GM23338 (cell line): ENCODE measurements around the gene SPP2. TPM values are rescaled to one million over a fixed set of nuclear protein-coding genes. Genes with fewer than 3 reads are reported as not detected.

ENCODE experiments used
- ATAC-seq: fragments of 200-7000 bp; cut with Tn5 transposase; 3 replicates; pipeline ENCODE4 v1.9.1; 2020
- DNase-seq: peaks from one replicate; pipeline ENCODE4 v3.0.0-alpha.2; 2015; ENCODE audit warnings: low spot score
- H2AFZ ChIP-seq: fragments of 200-600 bp; sonication (generic); 2 replicates; pipeline ENCODE4 v1.8.0; 2016; ENCODE audit warnings: antibody characterized with exemption, mild to moderate bottlenecking, moderate library complexity
- H3F3A ChIP-seq: fragments of 200-600 bp; sonication (generic); replicated peaks from 2 replicates; pipeline ENCODE4 v1.8.0; 2017; ENCODE audit warnings: antibody characterized with exemption, mixed run types, low read depth
- H3K27ac ChIP-seq: fragments of 200-600 bp; sonication (generic); 2 replicates; pipeline ENCODE4 v1.6.1; 2016; ENCODE audit warnings: low read depth
- H3K27me3 ChIP-seq: fragments of 200-600 bp; sonication (generic); 2 replicates; pipeline ENCODE4 v1.8.0; 2016; ENCODE audit warnings: mild to moderate bottlenecking, mixed run types, moderate library complexity; ENCODE audit not compliant: insufficient read depth
- H3K36me3 ChIP-seq: fragments of 200-600 bp; sonication (generic); 2 replicates; pipeline ENCODE4 v1.8.0; 2016; ENCODE audit warnings: mild to moderate bottlenecking; ENCODE audit not compliant: insufficient read depth
- H3K4me1 ChIP-seq: fragments of 200-600 bp; sonication (generic); 2 replicates; pipeline ENCODE4 v1.8.0; 2016; ENCODE audit warnings: mild to moderate bottlenecking, moderate library complexity; ENCODE audit not compliant: insufficient read depth
- H3K4me2 ChIP-seq: fragments of 200-600 bp; sonication (generic); 2 replicates; pipeline ENCODE4 v1.7.1; 2017; ENCODE audit warnings: mixed run types
- H3K4me3 ChIP-seq: fragments of 200-600 bp; sonication (generic); 2 replicates; pipeline ENCODE4 v1.6.1; 2016; ENCODE audit warnings: mixed run types
- H3K79me2 ChIP-seq: fragments of 200-600 bp; sonication (generic); replicated peaks from 2 replicates; pipeline ENCODE4 v1.8.0; 2017; ENCODE audit warnings: mild to moderate bottlenecking; ENCODE audit not compliant: insufficient read depth
- H3K9me2 ChIP-seq: fragments of 200-600 bp; sonication (generic); 2 replicates; pipeline ENCODE4 v1.8.0; 2017; ENCODE audit not compliant: insufficient read depth
- H4K20me1 ChIP-seq: fragments of 200-600 bp; sonication (generic); replicated peaks from 2 replicates; pipeline ENCODE4 v1.8.0; 2017; ENCODE audit warnings: mild to moderate bottlenecking; ENCODE audit not compliant: insufficient read depth
- H3K27ac Mint-ChIP-seq: 2 replicates; pipeline ENCODE4 v1.8.0; 2020; ENCODE audit warnings: inconsistent platforms, mild to moderate bottlenecking, moderate library complexity, mixed read lengths
- H3K27me3 Mint-ChIP-seq: 3 replicates; pipeline ENCODE4 v1.8.0; 2022; ENCODE audit warnings: low read depth, mild to moderate bottlenecking, moderate library complexity, mixed read lengths, inconsistent platforms; ENCODE audit not compliant: insufficient read depth, poor library complexity
- H3K36me3 Mint-ChIP-seq: 3 replicates; pipeline ENCODE4 v1.8.0; 2021; ENCODE audit warnings: low read depth, mild to moderate bottlenecking, inconsistent platforms, moderate library complexity, mixed read lengths
- H3K4me1 Mint-ChIP-seq: 3 replicates; pipeline ENCODE4 v1.8.0; 2020; ENCODE audit warnings: mild to moderate bottlenecking, inconsistent platforms, mixed read lengths
- H3K4me3 Mint-ChIP-seq: 3 replicates; pipeline ENCODE4 v1.8.0; 2021; ENCODE audit warnings: moderate library complexity, mild to moderate bottlenecking, inconsistent platforms, mixed read lengths
- H3K9me3 Mint-ChIP-seq: 3 replicates; pipeline ENCODE4 v1.8.0; 2020; ENCODE audit warnings: moderate library complexity, mild to moderate bottlenecking, inconsistent platforms, mixed read lengths
- CREB1 ChIP-seq: fragments of 250-450 bp; sonication (Bioruptor Pico); IDR thresholded peaks from 2 replicates; pipeline ENCODE4 v1.5.0; 2020; ENCODE audit warnings: low read depth, mild to moderate bottlenecking, moderate library complexity
- EZH2 ChIP-seq: fragments of 200-600 bp; sonication (generic); IDR thresholded peaks from one replicate; pipeline ENCODE4 v1.8.0; 2017; ENCODE audit warnings: antibody characterized with exemption, mild to moderate bottlenecking, low read depth; ENCODE audit not compliant: unreplicated experiment
- POLR2AphosphoS5 ChIP-seq: IDR thresholded peaks from 2 replicates; pipeline ENCODE4 v1.6.1; 2016; ENCODE audit warnings: antibody characterized with exemption, low read depth
- ZNF331 ChIP-seq: fragments of 250-450 bp; sonication (Bioruptor Pico); IDR thresholded peaks from 2 replicates; pipeline ENCODE4 v1.5.0; 2020; ENCODE audit warnings: low read depth, mild to moderate bottlenecking, moderate library complexity
- polyA plus RNA-seq: library from polyadenylated mRNA; unstranded; fragments of >200 nt; fragmentation: Nextera tagmentation; extraction: Ambion mirVana; gene quantifications from 2 replicates; pipeline ENCODE4 v1.2.1, GENCODE V29; 2016
- total RNA-seq: library from RNA; depleted of rRNA; stranded (reverse); fragments of >200 nt; shearing (Covaris generic); gene quantifications from 2 replicates; pipeline ENCODE4 v1.2.3, GENCODE V29; 2014
- TF ChIP-seq, protein P1 (sequence below): fragments of 250-450 bp; sonication (Bioruptor Pico); IDR thresholded peaks from 2 replicates; pipeline ENCODE4 v1.5.0; 2020; ENCODE audit warnings: mild to moderate bottlenecking, moderate library complexity
- TF ChIP-seq, protein P2 (sequence below): IDR thresholded peaks from one replicate; pipeline ENCODE4 v1.6.1; 2018; ENCODE audit warnings: antibody characterized with exemption; ENCODE audit not compliant: unreplicated experiment
- TF ChIP-seq, protein P3 (sequence below): IDR thresholded peaks from 2 replicates; pipeline ENCODE4 v1.6.1; 2016; ENCODE audit warnings: antibody characterized with exemption

The SPP2 gene
- total and polyA plus RNA-seq, 2 experiments from 2014 or later, result not detected

DNA sequence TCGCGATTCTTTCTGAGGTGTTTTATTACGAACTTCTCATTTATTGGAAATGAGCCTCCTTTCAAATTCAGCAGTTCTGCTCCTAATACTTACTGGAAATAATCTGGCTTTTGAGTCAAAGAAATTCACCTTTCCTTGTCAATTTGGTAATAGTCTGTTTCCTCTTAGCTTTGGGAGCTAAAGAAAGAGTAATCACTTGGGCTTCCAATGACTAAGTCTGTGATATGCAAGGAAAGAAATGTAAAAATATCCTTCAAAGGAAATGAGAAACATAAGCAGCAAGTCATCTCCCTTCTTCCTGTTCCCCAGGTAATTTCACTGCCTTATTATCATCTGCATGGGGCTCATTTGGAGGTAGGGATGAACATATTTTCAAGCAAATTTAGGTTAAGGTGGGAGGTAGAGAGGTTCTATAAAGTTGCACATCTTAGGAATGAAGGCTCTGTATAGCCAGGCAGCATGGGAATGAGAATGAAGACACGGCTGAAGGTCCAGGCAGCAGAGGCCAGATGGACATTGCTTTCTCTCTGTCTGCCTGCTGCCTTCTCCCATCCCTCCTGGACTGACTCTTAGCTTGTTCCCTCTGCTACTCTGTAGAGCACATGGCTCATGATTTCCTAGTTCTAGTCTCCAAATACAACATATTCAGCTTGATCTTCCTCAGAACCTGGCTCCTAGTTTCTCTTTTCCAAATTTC lies 1.0 kb downstream of the SPP2 start (continued):
- TF ChIP-seq, protein P1, sequence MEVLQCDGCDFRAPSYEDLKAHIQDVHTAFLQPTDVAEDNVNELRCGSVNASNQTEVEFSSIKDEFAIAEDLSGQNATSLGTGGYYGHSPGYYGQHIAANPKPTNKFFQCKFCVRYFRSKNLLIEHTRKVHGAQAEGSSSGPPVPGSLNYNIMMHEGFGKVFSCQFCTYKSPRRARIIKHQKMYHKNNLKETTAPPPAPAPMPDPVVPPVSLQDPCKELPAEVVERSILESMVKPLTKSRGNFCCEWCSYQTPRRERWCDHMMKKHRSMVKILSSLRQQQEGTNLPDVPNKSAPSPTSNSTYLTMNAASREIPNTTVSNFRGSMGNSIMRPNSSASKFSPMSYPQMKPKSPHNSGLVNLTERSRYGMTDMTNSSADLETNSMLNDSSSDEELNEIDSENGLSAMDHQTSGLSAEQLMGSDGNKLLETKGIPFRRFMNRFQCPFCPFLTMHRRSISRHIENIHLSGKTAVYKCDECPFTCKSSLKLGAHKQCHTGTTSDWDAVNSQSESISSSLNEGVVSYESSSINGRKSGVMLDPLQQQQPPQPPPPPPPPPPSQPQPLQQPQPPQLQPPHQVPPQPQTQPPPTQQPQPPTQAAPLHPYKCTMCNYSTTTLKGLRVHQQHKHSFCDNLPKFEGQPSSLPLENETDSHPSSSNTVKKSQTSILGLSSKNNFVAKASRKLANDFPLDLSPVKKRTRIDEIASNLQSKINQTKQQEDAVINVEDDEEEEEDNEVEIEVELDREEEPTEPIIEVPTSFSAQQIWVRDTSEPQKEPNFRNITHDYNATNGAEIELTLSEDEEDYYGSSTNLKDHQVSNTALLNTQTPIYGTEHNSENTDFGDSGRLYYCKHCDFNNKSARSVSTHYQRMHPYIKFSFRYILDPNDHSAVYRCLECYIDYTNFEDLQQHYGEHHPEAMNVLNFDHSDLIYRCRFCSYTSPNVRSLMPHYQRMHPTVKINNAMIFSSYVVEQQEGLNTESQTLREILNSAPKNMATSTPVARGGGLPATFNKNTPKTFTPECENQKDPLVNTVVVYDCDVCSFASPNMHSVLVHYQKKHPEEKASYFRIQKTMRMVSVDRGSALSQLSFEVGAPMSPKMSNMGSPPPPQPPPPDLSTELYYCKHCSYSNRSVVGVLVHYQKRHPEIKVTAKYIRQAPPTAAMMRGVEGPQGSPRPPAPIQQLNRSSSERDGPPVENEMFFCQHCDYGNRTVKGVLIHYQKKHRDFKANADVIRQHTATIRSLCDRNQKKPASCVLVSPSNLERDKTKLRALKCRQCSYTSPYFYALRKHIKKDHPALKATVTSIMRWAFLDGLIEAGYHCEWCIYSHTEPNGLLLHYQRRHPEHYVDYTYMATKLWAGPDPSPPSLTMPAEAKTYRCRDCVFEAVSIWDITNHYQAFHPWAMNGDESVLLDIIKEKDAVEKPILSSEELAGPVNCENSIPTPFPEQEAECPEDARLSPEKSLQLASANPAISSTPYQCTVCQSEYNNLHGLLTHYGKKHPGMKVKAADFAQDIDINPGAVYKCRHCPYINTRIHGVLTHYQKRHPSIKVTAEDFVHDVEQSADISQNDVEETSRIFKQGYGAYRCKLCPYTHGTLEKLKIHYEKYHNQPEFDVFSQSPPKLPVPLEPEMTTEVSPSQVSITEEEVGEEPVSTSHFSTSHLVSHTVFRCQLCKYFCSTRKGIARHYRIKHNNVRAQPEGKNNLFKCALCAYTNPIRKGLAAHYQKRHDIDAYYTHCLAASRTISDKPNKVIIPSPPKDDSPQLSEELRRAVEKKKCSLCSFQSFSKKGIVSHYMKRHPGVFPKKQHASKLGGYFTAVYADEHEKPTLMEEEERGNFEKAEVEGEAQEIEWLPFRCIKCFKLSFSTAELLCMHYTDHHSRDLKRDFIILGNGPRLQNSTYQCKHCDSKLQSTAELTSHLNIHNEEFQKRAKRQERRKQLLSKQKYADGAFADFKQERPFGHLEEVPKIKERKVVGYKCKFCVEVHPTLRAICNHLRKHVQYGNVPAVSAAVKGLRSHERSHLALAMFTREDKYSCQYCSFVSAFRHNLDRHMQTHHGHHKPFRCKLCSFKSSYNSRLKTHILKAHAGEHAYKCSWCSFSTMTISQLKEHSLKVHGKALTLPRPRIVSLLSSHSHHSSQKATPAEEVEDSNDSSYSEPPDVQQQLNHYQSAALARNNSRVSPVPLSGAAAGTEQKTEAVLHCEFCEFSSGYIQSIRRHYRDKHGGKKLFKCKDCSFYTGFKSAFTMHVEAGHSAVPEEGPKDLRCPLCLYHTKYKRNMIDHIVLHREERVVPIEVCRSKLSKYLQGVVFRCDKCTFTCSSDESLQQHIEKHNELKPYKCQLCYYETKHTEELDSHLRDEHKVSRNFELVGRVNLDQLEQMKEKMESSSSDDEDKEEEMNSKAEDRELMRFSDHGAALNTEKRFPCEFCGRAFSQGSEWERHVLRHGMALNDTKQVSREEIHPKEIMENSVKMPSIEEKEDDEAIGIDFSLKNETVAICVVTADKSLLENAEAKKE (CRISPR knock-in tag), result no peak
- TF ChIP-seq EZH2 (no peak), POLR2AphosphoS5 (no peak)
- TF ChIP-seq, protein P2, sequence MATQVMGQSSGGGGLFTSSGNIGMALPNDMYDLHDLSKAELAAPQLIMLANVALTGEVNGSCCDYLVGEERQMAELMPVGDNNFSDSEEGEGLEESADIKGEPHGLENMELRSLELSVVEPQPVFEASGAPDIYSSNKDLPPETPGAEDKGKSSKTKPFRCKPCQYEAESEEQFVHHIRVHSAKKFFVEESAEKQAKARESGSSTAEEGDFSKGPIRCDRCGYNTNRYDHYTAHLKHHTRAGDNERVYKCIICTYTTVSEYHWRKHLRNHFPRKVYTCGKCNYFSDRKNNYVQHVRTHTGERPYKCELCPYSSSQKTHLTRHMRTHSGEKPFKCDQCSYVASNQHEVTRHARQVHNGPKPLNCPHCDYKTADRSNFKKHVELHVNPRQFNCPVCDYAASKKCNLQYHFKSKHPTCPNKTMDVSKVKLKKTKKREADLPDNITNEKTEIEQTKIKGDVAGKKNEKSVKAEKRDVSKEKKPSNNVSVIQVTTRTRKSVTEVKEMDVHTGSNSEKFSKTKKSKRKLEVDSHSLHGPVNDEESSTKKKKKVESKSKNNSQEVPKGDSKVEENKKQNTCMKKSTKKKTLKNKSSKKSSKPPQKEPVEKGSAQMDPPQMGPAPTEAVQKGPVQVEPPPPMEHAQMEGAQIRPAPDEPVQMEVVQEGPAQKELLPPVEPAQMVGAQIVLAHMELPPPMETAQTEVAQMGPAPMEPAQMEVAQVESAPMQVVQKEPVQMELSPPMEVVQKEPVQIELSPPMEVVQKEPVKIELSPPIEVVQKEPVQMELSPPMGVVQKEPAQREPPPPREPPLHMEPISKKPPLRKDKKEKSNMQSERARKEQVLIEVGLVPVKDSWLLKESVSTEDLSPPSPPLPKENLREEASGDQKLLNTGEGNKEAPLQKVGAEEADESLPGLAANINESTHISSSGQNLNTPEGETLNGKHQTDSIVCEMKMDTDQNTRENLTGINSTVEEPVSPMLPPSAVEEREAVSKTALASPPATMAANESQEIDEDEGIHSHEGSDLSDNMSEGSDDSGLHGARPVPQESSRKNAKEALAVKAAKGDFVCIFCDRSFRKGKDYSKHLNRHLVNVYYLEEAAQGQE, result no peak

DNA sequence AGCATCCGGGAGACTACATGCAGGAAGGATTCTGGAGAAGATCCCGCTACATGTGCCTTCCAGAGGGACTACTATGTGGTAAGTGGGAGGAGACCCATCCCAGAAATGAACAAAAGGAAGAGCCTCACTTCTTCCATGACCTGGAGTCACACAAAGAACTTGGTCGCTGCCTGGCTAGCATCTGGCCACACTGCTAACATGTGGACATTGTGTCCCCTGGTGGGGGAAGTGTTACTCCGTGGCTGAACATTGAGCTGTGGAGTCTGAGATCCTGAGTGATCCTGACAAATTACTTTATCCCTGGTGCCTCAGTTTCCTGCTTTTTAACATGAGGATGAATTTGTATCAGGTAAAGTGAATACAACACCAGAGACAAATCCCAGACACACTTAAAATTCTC lies 8.4 kb downstream of the SPP2 start:
- no peak for DNase-seq
- no peak overlapping the region for H3K27ac Mint-ChIP-seq
- H3K4me1 Mint-ChIP-seq, result peaks cover 6% of the 10 kb centered on the region; the same call in 2 of the 3 replicates
- TF ChIP-seq CREB1 (CRISPR knock-in tag) (no peak), ZNF331 (no peak), EZH2 (no peak)
- TF ChIP-seq, protein P3, sequence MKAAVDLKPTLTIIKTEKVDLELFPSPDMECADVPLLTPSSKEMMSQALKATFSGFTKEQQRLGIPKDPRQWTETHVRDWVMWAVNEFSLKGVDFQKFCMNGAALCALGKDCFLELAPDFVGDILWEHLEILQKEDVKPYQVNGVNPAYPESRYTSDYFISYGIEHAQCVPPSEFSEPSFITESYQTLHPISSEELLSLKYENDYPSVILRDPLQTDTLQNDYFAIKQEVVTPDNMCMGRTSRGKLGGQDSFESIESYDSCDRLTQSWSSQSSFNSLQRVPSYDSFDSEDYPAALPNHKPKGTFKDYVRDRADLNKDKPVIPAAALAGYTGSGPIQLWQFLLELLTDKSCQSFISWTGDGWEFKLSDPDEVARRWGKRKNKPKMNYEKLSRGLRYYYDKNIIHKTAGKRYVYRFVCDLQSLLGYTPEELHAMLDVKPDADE, result no peak
- no peaks in the 10 kb centered on the region for H3K36me3 Mint-ChIP-seq
- H3K4me1 ChIP-seq, result no peaks in the 10 kb centered on the region
- H3K4me3 ChIP-seq, result no peak overlapping the region
- ATAC-seq, result no peak
- H3K27me3 Mint-ChIP-seq, result peaks cover 4% of the 10 kb centered on the region
- H3K9me2 ChIP-seq, result 0 out of 2 replicates have a peak, but pooled peaks cover 3% of the 10 kb centered on the region
- no peak overlapping the region for H3K4me3 Mint-ChIP-seq
- H3K27ac ChIP-seq, result no peak overlapping the region
- no peaks in the 10 kb centered on the region for H4K20me1 ChIP-seq
- H3K27me3 ChIP-seq, result no peaks in the 10 kb centered on the region
- no peaks in the 10 kb centered on the region for H3K36me3 ChIP-seq
- H2AFZ ChIP-seq, result no peak overlapping the region
- H3K9me3 Mint-ChIP-seq, result no peaks in the 10 kb centered on the region
- no peaks in the 10 kb centered on the region for H3F3A ChIP-seq
- H3K79me2 ChIP-seq, result no peaks in the 10 kb centered on the region
- no peak overlapping the region for H3K4me2 ChIP-seq
